BE2C (cell line): ENCODE data around the gene PTPN3.

Experiments
- DNase-seq: peaks from one replicate; pipeline ENCODE4 v3.0.0-alpha.2; 2020
- H3K27me3 ChIP-seq: fragments of 250-450 bp; sonication (Bioruptor Pico); 2 replicates; pipeline ENCODE4 v1.5.1; 2020; ENCODE audit warnings: mild to moderate bottlenecking
- H3K36me3 ChIP-seq: fragments of 250-450 bp; sonication (Bioruptor Pico); 2 replicates; pipeline ENCODE4 v1.5.1; 2020; ENCODE audit warnings: mild to moderate bottlenecking
- H3K4me1 ChIP-seq: fragments of 250-450 bp; sonication (Bioruptor Pico); 2 replicates; pipeline ENCODE4 v1.5.1; 2020
- H3K4me3 ChIP-seq: 2 replicates; pipeline ENCODE4 v1.5.1; 2011; ENCODE audit warnings: low read depth, low read length
- H3K9me3 ChIP-seq: fragments of 250-450 bp; sonication (Bioruptor Pico); 2 replicates; pipeline ENCODE4 v1.5.1; 2020
- TF ChIP-seq, protein P1 (sequence below): IDR thresholded peaks from 2 replicates; pipeline ENCODE4 v1.5.1; 2012; ENCODE audit warnings: mild to moderate bottlenecking, low read depth, low read length

Gene PTPN3

GRCh38 chr9:109329638-109330258 is 168.4 kb downstream of the PTPN3 start:
- Histone ChIP-seq H3K9me3 (no peaks in the 10 kb centered on the region), H3K36me3 (no peaks in the 10 kb centered on the region), H3K4me3 (peak overlapping the region; percentile 52), H3K4me1 (peaks cover 10% of the 10 kb centered on the region), H3K27me3 (no peaks in the 10 kb centered on the region)
- DNase-seq = peak; percentile 88
- TF ChIP-seq, protein P1, sequence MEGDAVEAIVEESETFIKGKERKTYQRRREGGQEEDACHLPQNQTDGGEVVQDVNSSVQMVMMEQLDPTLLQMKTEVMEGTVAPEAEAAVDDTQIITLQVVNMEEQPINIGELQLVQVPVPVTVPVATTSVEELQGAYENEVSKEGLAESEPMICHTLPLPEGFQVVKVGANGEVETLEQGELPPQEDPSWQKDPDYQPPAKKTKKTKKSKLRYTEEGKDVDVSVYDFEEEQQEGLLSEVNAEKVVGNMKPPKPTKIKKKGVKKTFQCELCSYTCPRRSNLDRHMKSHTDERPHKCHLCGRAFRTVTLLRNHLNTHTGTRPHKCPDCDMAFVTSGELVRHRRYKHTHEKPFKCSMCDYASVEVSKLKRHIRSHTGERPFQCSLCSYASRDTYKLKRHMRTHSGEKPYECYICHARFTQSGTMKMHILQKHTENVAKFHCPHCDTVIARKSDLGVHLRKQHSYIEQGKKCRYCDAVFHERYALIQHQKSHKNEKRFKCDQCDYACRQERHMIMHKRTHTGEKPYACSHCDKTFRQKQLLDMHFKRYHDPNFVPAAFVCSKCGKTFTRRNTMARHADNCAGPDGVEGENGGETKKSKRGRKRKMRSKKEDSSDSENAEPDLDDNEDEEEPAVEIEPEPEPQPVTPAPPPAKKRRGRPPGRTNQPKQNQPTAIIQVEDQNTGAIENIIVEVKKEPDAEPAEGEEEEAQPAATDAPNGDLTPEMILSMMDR = no peak

- TF ChIP-seq, protein P1 = no peak
- Histone ChIP-seq H3K27me3 (no peaks in the 10 kb centered on the region), H3K4me3 (peak overlapping the region; percentile 52), H3K4me1 (peaks cover 10% of the 10 kb centered on the region), H3K9me3 (no peaks in the 10 kb centered on the region), H3K36me3 (no peaks in the 10 kb centered on the region)
- DNase-seq = peak; percentile 59
These were observed 169.0 kb downstream of the PTPN3 start for GRCh38 chr9:109328978-109329637.
